SIG-M5 treated with dmso at 0.1 percent for 504 hours (cell line): ENCODE measurements around the gene KAZN.

Experiments
- DNase-seq: peaks from one replicate; lab custom pipeline; 2025; ENCODE audit not compliant: unreplicated experiment; lab: John Stamatoyannopoulos, UW

KAZN gene

DNA sequence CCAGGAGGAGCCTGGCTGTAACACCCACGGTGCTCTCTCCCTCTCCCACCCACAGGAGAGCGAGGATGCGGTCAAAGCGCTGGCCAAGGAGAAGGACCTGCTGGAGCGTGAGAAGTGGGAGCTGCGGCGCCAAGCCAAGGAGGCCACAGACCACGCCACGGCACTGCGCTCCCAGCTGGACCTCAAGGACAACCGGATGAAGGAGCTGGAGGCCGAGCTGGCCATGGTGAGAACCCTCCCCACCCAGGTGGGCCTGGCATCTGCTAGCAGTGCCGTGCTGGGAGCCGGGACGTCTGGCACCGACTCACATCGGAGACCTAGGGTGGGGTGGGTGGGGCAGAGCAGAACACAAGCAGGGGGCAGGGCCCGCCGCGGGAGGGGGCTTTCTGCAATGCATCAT is 445.4 kb downstream of the KAZN start:
- no peak for DNase-seq

DNA sequence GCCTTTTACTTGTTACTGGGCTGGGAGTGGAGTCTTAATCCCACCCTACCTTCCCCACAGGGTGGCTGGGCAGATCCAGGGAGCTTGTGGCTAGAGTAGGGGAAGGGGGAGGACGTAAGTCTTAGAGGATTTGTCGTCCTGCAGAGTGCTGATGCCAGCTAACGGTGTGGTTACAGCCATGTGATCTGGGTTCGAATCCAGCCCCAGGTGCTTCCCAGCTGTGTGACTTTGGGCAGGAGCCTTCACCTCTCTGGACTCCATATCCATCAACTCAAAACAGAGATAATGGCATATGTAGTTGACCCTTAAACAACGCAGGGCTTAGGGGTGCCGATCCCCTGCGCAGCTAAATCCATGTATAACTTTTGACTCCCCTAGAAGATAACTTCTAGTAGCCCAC is 446.6 kb downstream of the KAZN start:
- DNase-seq: no peak

DNA sequence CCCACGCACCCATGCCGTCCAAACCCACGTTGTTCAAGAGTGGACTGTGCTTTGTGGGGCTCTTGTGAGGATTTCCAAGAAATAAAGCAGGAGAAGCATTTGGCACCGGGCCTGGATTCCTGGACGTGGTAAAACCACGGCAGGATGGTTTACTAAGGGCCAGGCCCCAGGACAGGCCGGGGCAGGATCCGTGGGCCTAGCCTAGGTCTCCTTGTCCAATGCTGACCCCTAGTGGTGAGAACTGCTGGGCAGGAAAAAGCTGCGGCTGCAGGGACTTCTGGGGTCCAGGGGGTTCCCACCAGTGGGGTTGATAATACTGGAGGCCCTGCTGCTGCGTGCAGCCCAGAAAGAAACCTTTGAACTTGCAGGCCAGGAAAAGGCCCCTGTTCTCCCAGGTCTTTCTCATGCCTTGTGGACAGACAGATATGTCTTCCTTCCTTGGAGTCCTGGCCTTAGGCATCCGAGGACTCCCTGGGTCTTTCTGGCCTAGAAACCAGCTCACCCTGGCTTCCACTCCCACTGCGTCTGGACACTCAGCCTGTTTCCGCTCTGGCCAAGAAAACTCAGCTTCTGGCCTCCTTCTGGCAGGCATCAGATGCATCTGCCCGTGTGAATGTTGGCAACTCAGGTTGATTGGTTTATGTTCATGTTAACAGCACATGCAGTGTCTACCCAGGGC is 448.1 kb downstream of the KAZN start:
- peak; percentile 25 for DNase-seq

DNA sequence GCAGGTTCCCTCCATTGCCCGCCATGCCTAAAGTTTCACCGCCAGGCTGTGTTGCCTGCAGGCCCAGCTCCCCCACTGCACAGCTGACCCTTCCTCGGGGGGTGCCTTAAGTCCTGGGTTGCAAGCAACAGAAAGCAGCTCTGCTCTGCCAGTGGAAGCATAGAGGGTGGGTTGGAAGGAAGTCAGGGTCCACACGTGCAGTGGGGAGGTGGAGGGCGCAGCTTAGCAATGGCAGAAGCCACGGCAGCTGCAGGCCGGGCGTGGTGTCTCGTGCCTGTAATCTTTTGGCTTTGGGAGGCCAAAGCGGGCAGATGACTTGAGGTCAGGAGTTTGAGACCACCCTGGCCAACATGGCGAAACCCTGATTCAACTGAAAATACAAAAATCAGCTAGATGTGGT is 448.8 kb downstream of the KAZN start:
- no peak for DNase-seq

DNA sequence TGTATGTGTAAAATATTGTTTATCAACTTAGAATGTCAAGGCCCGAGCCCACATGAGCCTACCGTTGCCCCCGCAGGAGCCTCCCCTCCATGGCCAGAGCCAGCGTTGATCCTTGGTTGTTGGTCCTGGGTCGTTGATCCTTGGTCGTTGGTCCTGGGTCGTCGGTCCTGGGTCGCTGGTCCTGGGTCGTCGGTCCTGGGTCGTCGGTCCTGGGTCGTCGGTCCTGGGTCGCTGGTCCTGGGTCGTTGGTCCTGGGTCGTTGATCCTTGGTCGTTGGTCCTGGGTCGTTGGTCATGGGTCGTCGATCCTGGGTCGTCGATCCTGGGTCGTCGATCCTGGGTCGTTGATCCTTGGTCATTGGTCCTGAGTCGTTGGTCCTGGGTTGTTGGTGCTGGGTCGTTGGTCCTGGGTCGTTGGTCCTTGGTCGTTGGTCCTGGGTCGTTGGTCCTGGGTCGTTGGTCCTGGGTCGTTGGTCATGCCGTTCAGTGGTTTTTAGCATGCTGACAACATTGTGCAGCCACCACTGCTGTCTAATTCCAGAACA is 450.0 kb downstream of the KAZN start:
- no peak for DNase-seq

DNA sequence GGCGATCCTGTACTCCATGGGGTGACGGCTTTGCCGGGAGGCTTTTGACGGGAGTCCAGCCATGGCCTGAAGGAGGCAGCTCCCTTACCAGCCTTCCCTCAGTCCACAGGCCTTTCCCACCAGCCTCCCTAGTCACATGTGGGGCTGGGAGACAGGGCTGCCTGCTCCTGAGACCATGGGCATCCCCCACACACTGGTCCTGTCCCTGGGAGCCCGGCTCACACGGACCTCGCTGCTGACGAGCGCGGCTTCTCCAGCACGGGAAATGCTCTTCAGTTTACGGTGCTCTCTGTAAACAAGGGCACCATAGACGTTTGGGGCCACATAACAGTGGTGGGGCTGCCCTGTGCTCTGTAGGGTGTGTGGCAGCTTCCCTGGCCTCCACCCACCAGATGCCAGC is 450.6 kb downstream of the KAZN start:
- no peak for DNase-seq

DNA sequence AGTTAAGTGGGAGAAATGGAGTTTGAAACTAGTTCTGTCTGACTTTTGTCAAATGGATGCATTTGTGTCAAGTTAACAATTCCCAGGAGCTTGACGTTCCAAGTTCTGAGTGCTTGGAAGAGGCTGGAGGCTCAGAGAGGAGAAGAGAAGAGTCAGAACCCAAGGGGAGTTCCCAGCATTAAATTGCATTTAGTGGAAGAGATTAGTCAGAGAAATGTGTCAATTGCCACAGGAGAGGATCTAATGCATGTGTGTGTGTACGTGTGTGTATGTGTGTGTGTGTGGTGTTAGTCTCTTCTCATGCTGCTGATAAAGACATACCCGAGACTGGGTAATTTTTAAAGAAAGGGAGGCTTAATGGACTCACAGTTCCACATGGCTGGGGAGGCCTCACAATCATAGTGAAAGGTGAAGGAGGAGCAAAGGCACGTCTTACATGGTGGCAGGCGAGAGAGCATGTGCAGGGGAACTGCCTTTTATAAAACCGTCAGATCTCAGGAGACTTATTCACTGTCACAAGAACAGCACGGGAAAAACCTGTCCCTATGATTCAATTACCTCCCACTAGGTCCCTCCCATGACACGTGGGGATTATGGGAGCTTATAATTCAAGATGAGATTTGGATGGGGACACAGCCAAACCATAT is 453.5 kb downstream of the KAZN start:
- no peak for DNase-seq

DNA sequence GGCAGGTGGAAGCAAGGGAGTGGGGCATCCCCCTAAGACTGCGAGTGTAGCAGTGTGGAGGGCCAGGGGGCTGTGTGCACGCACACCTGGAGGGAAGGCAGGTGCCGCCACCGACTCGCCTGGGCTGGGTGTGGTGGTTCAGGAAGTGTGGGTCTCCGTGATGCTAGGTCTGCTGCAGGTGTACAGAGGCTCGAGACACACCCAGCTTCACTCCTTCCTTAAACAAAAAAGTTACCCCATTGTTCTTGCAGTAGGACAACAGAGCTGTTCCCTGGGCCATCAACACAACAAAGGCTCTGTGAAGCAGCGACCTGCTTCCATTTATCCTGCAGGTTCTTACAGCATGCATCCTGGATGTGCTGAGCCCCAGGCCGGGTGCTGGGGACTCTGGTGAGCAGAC is 454.7 kb downstream of the KAZN start:
- no peak for DNase-seq

DNA sequence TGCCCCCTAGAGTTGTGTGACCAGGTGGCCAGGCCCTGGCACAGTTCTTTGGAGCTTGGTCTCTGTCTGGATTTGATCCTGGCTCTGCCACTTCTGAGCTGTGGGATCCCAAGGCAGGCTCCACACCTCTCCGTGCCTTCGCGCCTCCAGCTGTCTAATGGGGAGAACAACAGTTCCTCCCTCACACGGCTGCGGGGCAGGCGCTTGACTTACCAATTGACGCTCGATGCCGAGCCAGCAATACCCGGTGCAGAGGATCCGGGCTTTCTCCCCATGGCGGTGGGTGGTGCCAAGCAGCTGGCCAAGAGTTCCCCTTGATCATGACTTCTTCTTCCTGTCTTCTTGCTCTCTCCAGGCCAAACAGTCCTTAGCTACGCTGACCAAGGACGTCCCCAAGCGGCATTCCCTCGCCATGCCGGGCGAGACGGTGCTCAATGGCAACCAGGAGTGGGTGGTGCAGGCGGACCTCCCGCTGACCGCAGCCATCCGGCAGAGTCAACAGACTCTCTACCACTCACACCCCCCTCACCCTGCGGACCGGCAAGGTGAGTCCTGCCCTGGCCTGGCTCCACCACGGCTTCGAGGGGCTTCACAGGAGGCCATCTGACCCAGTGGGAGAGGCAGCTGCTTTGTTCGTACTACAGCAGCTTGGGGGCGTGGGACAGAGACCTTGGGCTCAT is 457.4 kb downstream of the KAZN start:
- DNase-seq: no peak

DNA sequence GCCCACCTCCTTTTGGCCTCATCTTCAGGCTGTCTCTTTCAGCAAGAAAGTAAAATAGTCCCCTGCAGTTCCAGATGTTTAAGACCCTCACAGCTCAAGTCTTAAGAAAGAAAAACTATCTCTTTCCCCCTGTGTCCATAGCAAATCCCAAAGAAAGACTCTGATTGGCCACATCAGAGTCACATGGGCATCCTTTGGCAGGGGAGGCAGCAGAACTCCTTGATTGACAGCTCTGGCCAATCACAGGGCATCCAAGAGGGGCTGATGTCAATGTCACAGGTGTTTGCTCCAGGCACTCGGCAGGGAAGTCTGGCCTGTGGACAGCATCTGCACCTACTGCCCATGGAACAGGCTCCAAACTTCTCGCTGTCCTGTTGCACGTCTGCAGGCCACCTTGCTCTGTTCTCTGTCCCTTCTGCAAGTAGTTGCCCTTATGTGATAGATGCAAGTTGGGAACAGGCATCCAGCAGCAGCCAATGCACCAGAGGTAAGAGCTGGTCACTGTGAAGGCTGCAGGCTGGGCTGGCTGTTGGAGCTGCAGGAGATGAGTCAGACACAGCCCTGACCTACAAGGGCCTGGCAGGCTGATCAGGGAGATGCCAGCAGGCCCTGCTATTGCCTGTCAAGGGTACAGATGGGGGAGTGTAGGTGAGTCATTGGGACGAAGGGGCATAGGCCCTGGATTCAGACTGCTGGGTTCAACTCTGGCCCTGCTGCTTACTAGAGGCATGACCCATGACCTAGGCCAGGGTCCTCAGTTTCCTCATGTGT is 458.2 kb downstream of the KAZN start:
- DNase-seq: no peak

DNA sequence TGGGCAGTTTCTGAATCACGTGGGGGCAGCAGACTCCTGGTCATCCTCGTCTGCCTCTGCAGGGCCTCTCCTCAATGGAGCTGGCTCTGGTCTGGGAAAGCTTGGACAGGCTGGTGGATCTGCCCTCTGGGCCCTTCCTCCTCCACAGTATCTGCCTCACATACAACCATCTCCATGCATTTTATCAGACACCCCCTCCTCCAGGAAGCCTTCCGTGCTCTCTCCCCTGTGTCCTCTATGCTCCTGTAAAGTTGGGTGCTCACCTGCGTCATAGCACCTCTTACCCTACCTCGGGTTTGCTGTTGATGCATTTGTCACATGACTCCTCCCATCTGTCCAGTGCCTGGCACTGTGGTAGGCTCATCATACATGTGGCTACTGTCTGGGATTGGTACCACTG is 459.3 kb downstream of the KAZN start:
- DNase-seq: no peak

DNA sequence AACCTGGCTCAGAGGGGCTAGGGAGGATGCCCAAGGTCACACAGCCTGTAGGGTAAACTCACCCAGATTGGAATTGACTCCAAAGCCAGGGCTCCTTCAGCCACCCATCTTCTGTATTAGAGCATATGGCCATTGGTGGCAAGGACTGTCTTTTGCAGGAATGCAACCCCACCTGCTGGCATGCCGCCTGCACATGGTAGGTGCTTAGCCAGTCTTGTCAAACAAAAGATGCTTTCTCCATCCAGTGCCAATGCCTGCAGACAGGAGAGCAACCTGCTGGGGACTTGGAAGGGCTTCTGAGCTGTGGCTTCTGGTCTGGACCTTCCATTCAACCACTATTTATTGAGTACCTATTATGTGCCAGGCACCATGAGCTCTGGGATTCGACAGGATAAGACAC is 459.8 kb downstream of the KAZN start:
- DNase-seq: no peak

DNA sequence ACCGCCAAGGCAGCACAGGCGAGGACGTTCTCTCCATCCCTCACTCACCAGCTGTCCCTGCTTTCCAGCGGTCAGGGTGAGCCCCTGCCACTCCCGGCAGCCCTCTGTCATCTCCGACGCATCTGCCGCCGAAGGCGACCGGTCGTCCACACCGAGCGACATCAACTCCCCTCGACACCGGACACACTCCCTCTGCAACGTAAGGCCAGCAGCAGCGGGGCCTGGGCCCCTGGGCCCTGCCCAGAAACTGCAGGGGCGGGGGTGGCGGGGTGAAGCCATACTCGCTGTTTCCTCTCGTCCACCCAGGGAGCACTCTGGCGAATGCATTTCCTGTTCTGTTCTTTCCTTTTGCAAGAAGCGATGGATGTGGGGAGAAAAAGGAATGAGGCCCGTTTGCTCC is 461.6 kb downstream of the KAZN start:
- no peak for DNase-seq

DNA sequence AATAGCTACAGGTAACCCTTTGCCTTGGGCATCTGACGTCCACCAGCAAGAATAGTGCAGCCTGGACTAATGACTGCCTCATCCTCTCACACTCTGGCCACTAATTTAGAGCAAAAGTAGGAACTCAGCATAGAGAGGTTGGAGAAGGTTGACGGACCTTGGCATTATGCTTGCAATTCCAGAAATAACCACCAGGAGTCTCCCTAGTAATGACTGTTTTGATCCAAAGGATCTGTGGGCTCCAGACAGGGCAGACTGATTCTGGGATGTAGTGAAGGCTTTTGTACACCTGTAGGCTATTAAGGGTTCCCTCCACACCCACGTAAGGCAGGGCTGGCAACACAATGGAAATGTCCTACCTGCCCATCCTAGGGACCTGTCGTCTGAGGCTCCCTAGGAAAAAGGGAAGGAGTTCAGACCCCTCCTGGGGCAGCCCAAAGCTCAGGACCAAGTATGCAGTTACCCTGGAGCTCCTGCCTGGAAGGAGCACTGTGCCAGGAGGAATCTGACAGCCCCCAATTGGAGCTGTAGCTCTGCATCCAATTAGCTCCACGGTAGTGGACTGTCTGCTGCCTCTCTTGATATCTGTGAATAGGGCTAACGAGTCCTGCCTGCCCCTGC is 464.1 kb downstream of the KAZN start:
- DNase-seq: no peak

DNA sequence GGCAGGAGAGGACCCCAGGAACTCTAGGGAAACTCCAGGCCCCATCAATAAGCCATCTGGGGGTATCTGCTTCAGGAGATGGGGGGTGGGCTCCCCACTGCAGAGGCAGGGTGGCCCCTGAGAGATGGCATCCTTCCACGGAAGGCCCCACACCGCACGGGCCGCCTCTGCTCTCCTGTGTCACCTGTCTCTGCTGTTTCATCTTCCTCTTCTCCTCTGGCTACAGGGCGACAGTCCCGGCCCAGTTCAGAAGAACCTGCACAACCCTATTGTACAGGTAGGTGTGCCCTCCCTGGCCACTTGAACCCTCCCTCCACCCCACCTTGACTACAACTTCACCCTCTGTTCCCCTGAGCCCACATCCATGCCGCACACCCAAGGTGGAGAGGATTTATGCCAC is 464.9 kb downstream of the KAZN start:
- no peak for DNase-seq

DNA sequence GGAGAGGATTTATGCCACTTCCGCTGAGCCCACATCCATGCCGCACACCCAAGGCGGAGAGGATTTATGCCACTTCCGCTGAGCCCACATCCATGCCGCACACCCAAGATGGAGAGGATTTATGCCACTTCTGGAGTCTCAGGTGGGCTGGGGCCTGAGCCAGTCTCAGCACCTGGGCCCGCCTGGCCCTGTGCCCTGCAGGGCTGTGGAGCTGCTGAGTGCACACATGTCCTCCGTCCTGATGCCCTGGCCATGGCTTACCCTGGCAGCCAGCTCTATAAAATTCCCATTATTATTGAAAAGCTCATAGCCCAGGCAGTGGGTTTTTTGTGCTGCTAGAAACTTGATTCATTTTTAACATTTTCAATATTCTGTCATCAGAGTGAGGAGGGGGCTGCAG is 465.3 kb downstream of the KAZN start:
- DNase-seq: no peak

DNA sequence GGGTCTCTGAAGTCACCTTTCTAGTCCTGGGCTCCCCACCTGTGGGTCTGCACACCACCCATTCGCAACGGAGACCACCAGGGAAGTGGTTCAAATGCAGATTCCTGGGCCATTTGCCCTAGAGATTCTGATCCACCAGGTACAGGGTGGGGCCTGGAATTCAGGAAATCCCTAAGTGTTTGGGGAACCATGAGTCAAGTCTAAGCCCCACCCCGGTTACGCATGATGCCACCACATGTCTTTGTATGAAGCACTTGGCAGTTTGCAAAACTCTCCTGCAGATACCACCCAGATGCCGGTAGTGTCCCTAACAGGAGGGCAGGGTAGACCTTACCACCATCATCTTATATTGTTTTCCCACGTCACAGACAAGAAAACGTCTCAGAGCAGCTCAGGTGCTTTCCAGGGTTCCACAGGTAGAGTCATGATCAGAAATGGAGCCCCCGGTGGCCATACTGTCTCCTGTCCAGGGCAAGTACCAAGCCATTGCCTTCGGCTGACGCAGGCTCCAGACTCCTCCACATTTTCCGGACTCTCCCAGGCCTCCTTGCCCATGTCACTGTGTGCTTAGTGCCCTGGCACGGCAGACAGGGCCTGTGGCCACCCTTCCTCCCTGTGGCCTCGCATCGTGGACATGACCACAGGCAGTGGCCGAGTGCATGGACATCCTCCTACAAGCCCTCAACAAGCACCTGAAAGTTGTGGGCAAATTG is 465.9 kb downstream of the KAZN start:
- DNase-seq: no peak

DNA sequence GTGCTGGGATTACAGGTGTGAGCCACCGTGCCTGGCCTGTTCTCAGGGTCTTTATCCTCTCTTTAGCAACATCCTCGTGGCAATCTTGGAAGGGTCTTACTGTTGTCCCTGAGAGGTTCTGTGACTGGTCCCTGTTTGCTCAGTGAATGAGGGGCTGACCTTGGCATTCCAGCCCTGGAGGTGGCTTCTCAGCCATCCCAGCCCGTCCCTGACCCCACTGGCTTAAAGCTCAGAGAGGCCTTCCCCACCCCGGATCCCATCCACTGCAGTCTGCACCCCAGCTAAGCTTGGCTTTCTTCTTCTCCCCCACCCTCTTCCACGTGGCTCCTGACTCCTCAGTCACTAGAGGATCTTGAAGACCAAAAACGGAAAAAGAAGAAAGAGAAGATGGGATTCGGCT is 466.8 kb downstream of the KAZN start:
- DNase-seq: no peak

DNA sequence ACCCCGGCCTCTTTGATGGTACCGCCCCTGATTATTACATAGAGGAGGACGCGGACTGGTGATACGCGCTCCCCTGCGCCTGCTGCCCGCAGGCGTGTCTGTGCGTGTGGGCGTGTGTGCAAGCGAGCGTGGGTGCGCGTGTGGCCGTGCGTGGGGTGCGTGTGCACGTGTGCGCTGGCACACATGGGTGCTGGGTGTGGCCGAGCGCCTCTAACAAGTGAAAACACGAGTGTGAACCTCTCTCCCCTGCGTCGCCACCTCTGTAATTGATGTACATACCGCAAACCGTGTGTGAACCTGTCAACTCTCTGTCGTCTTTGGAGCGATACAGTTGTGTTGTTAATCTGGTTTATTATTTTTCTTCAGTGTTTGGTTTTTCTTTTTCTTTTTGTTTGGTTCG is 467.3 kb downstream of the KAZN start:
- no peak for DNase-seq

DNA sequence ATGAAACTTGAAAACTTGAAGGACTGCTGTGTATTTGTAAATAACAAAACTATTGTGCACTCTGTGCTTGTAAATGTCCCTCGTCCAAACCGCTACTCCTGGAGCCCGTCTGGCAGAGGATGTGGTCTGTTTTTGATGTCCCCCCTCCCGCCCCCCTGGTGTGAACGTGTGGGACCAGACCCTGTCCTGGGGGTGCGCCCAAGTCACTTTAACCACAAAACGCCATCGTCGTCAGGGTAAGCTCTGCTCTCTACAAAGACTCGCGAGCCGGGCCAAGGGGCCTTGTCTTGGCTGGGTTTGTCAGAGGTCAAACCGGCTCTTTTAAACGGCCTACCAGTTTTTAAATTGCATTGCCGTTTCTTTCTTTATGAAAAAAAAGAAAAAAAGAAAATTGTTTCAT is 467.7 kb downstream of the KAZN start:
- DNase-seq: no peak
